Stimulated activated CD4-positive, alpha-beta T cell treated with anti-CD3 and anti-CD28 coated beads, Interleukin-15, amount 100 ng/mL, for 1 hour (primary cell): ENCODE results near the gene MAP2K3.
"Not testable (repeated sequence)": the region's sequence is repeated elsewhere in the genome, so short reads cannot be mapped to it uniquely, and the experiment has no call there.

Source experiments
- DNase-seq, 2 donors: peaks; one replicate each; pipeline ENCODE4 v3.0.0-alpha.2; 2020; ENCODE audit warnings: low read depth in 1 of 2, low spot score in 1 of 2

The MAP2K3 gene

GRCh38 chr17:21296097-21297025 lies 11.8 kb downstream of the MAP2K3 start:
- DNase-seq: no peak

GRCh38 chr17:21297026-21297520 lies 12.6 kb downstream of the MAP2K3 start:
- DNase-seq: no peak

GRCh38 chr17:21297597-21297996 lies 13.1 kb downstream of the MAP2K3 start:
- no peak for DNase-seq

GRCh38 chr17:21298056-21298982 lies 13.8 kb downstream of the MAP2K3 start:
- no peak for DNase-seq

- DNase-seq: no peak
Measured at GRCh38 chr17:21298983-21299519, 14.5 kb downstream of the MAP2K3 start.

GRCh38 chr17:21299981-21300600 lies 15.6 kb downstream of the MAP2K3 start:
- no peak for DNase-seq

GRCh38 chr17:21300601-21301571 lies 16.4 kb downstream of the MAP2K3 start:
- DNase-seq: no peak

- DNase-seq: no peak
Measured at GRCh38 chr17:21301593-21302550, 17.4 kb downstream of the MAP2K3 start.

GRCh38 chr17:21302711-21303425 lies 18.4 kb downstream of the MAP2K3 start:
- no peak for DNase-seq

- DNase-seq: no peak
Measured at GRCh38 chr17:21303441-21304065, 19.0 kb downstream of the MAP2K3 start.

- no peak for DNase-seq
Measured at GRCh38 chr17:21304091-21304490, 19.6 kb downstream of the MAP2K3 start.

GRCh38 chr17:21304551-21305151 lies 20.1 kb downstream of the MAP2K3 start:
- DNase-seq: not testable (repeated sequence)

- DNase-seq: not testable (repeated sequence)
Measured at GRCh38 chr17:21305431-21306180, 21.1 kb downstream of the MAP2K3 start.

GRCh38 chr17:21306611-21307272 lies 22.2 kb downstream of the MAP2K3 start:
- DNase-seq: not testable (repeated sequence)

GRCh38 chr17:21307273-21307625 lies 22.7 kb downstream of the MAP2K3 start:
- DNase-seq: not testable (repeated sequence)

- DNase-seq: not testable (repeated sequence)
Measured at GRCh38 chr17:21308931-21309381, 24.4 kb downstream of the MAP2K3 start.
